HepG2 (cell line): ENCODE results near the gene ERC1.

ENCODE experiments used
- BRD4 ChIP-seq: sonication (generic); formaldehyde crosslinking; IDR thresholded peaks from 2 replicates; pipeline ENCODE4 v1.4.0; 2020; ENCODE audit warnings: missing genetic modification reagents
- MXI1 ChIP-seq: IDR thresholded peaks from 3 replicates; pipeline ENCODE4 v1.6.1; 2012; ENCODE audit warnings: low read depth, low read length, inconsistent platforms, borderline replicate concordance
- TF ChIP-seq, protein P1 (sequence below): sonication (generic); formaldehyde crosslinking; IDR thresholded peaks from 2 replicates; pipeline ENCODE4 v1.4.0; 2020; ENCODE audit warnings: mild to moderate bottlenecking, missing genetic modification reagents, borderline replicate concordance
- TF ChIP-seq, protein P2 (sequence below): sonication (generic); formaldehyde crosslinking; IDR thresholded peaks from 2 replicates; pipeline ENCODE4 v1.5.0; 2020; ENCODE audit warnings: mild to moderate bottlenecking, missing genetic modification reagents, moderate library complexity

DNA sequence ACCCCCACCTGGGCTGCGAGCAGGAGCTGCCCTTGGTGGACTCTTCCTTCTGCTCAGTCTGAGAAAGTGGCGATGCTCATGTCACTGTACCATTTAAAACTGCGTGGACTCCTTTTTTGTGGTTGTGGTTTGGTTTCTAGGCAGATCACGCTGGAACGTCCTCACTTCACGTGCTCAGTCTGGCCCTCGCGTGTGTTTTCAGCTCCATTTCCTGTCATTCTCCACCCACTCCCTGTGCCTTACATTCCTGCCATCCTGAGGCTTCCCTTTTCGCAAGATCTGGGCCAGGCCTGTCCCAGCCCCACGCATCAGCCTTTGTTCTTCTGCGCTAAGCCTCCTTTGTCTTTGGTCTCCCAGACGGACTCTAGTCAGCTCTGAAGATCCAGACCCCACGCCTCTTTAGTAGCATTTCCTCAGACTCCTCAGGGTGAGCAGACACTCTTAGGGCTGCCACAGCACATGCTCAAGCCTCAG lies 497.9 kb downstream of the ERC1 start:
- TF ChIP-seq, protein P1, sequence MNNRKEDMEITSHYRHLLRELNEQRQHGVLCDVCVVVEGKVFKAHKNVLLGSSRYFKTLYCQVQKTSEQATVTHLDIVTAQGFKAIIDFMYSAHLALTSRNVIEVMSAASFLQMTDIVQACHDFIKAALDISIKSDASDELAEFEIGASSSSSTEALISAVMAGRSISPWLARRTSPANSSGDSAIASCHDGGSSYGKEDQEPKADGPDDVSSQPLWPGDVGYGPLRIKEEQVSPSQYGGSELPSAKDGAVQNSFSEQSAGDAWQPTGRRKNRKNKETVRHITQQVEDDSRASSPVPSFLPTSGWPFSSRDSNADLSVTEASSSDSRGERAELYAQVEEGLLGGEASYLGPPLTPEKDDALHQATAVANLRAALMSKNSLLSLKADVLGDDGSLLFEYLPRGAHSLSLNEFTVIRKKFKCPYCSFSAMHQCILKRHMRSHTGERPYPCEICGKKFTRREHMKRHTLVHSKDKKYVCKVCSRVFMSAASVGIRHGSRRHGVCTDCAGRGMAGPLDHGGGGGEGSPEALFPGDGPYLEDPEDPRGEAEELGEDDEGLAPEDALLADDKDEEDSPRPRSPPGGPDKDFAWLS (CRISPR knock-in tag) = no peak
- TF ChIP-seq, protein P2, sequence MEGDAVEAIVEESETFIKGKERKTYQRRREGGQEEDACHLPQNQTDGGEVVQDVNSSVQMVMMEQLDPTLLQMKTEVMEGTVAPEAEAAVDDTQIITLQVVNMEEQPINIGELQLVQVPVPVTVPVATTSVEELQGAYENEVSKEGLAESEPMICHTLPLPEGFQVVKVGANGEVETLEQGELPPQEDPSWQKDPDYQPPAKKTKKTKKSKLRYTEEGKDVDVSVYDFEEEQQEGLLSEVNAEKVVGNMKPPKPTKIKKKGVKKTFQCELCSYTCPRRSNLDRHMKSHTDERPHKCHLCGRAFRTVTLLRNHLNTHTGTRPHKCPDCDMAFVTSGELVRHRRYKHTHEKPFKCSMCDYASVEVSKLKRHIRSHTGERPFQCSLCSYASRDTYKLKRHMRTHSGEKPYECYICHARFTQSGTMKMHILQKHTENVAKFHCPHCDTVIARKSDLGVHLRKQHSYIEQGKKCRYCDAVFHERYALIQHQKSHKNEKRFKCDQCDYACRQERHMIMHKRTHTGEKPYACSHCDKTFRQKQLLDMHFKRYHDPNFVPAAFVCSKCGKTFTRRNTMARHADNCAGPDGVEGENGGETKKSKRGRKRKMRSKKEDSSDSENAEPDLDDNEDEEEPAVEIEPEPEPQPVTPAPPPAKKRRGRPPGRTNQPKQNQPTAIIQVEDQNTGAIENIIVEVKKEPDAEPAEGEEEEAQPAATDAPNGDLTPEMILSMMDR (CRISPR knock-in tag) = no peak
- no peak for TF ChIP-seq MXI1
- no peak for TF ChIP-seq BRD4 (CRISPR knock-in tag)
